Measurements from ENCODE around the gene PDE8B.

The PDE8B gene

GRCh38 chr5:77235846-77236721 lies 25.6 kb downstream of the PDE8B start:
- no peak overlapping the region for H2AFZ ChIP-seq (ENCODE audit: low read depth, low read length)
- H3K9ac ChIP-seq (ENCODE audit: low read length), result no peak overlapping the region
- no peak for TF ChIP-seq CTCF (IDR thresholded peaks at IDR 0.05; ENCODE audit: low read depth, low read length)
- no peak for TF ChIP-seq EZH2phosphoT487 (IDR thresholded peaks at IDR 0.05; ENCODE audit: low read depth)
- no peaks in the 10 kb centered on the region for H3K79me2 ChIP-seq (ENCODE audit: low read length)
- no peak overlapping the region for H3K27ac ChIP-seq (ENCODE audit: low read length)
- no peaks in the 10 kb centered on the region for H3K27me3 ChIP-seq (ENCODE audit: low read depth, low read length)
- no peaks in the 10 kb centered on the region for H4K20me1 ChIP-seq (ENCODE audit: insufficient read depth, low read length)
- H3K4me2 ChIP-seq (ENCODE audit: low read length), result no peak overlapping the region
- H3K36me3 ChIP-seq (replicated peaks; ENCODE audit: low read depth, low read length), result no peaks in the 10 kb centered on the region
- peaks cover 39% of the 10 kb centered on the region for H3K4me1 ChIP-seq (ENCODE audit: low read length)
- no peak overlapping the region for H3K4me3 ChIP-seq (ENCODE audit: low read length)
- H3K9me3 ChIP-seq (ENCODE audit: insufficient read depth, low read length), result no peaks in the 10 kb centered on the region

GRCh38 chr5:77239126-77239741 lies 28.8 kb downstream of the PDE8B start:
- Histone ChIP-seq H3K4me1 (ENCODE audit: low read length) (peaks cover 9% of the 10 kb centered on the region), H3K79me2 (ENCODE audit: low read length) (no peaks in the 10 kb centered on the region), H3K4me3 (ENCODE audit: low read length) (no peak overlapping the region), H3K4me2 (ENCODE audit: low read length) (no peak overlapping the region), H3K27me3 (ENCODE audit: low read depth, low read length) (no peaks in the 10 kb centered on the region), H3K9me3 (ENCODE audit: insufficient read depth, low read length) (no peaks in the 10 kb centered on the region), H3K9ac (ENCODE audit: low read length) (no peak overlapping the region), H2AFZ (ENCODE audit: low read depth, low read length) (0 out of 2 replicates have a peak overlapping the region, but pooled peaks have one; percentile 25), H4K20me1 (ENCODE audit: insufficient read depth, low read length) (no peaks in the 10 kb centered on the region), H3K36me3 (replicated peaks; ENCODE audit: low read depth, low read length) (no peaks in the 10 kb centered on the region), H3K27ac (ENCODE audit: low read length) (no peak overlapping the region)
- TF ChIP-seq CTCF (IDR thresholded peaks at IDR 0.05; ENCODE audit: low read depth, low read length) (peak; percentile 46), EZH2phosphoT487 (IDR thresholded peaks at IDR 0.05; ENCODE audit: low read depth) (no peak)

DNA sequence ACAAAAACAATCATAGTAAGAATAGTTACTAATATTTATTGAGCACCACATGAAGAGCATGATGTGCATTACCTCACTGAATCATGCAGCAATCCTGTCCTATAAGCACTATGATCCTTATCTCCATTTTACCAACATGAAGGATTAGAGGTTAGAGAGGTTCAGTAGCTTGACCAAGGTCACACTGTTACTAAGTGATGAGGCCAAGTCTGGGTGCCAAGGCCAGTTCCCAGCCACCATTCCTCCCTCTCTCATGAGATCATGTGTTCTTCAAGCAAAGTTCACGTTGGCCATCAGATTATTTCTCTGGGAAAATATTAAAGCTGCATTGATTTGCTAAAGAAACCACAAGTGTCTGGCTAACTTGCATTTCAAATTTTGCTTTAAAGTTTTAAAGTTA lies 31.0 kb downstream of the PDE8B start:
- H3K79me2 ChIP-seq (ENCODE audit: low read length), result no peaks in the 10 kb centered on the region
- no peaks in the 10 kb centered on the region for H3K9me3 ChIP-seq (ENCODE audit: insufficient read depth, low read length)
- TF ChIP-seq CTCF (IDR thresholded peaks at IDR 0.05; ENCODE audit: low read depth, low read length), result no peak
- TF ChIP-seq EZH2phosphoT487 (IDR thresholded peaks at IDR 0.05; ENCODE audit: low read depth), result no peak
- no peak overlapping the region for H2AFZ ChIP-seq (ENCODE audit: low read depth, low read length)
- no peak overlapping the region for H3K9ac ChIP-seq (ENCODE audit: low read length)
- no peaks in the 10 kb centered on the region for H3K36me3 ChIP-seq (replicated peaks; ENCODE audit: low read depth, low read length)
- H3K27ac ChIP-seq (ENCODE audit: low read length), result no peak overlapping the region
- H3K4me2 ChIP-seq (ENCODE audit: low read length), result no peak overlapping the region
- no peak overlapping the region for H3K4me3 ChIP-seq (ENCODE audit: low read length)
- H3K27me3 ChIP-seq (ENCODE audit: low read depth, low read length), result no peaks in the 10 kb centered on the region
- no peaks in the 10 kb centered on the region for H4K20me1 ChIP-seq (ENCODE audit: insufficient read depth, low read length)
- H3K4me1 ChIP-seq (ENCODE audit: low read length), result peaks cover 18% of the 10 kb centered on the region

GRCh38 chr5:77249475-77249874 lies 39.0 kb downstream of the PDE8B start:
- no peaks in the 10 kb centered on the region for H3K27me3 ChIP-seq (ENCODE audit: low read depth, low read length)
- no peak overlapping the region for H3K4me2 ChIP-seq (ENCODE audit: low read length)
- no peak overlapping the region for H3K27ac ChIP-seq (ENCODE audit: low read length)
- no peaks in the 10 kb centered on the region for H3K79me2 ChIP-seq (ENCODE audit: low read length)
- no peak overlapping the region for H2AFZ ChIP-seq (ENCODE audit: low read depth, low read length)
- no peak overlapping the region for H3K4me3 ChIP-seq (ENCODE audit: low read length)
- H4K20me1 ChIP-seq (ENCODE audit: insufficient read depth, low read length), result no peaks in the 10 kb centered on the region
- TF ChIP-seq CTCF (IDR thresholded peaks at IDR 0.05; ENCODE audit: low read depth, low read length), result no peak
- TF ChIP-seq EZH2phosphoT487 (IDR thresholded peaks at IDR 0.05; ENCODE audit: low read depth), result no peak
- H3K9me3 ChIP-seq (ENCODE audit: insufficient read depth, low read length), result no peaks in the 10 kb centered on the region
- no peak overlapping the region for H3K9ac ChIP-seq (ENCODE audit: low read length)
- H3K36me3 ChIP-seq (replicated peaks; ENCODE audit: low read depth, low read length), result no peaks in the 10 kb centered on the region
- H3K4me1 ChIP-seq (ENCODE audit: low read length), result peaks cover 18% of the 10 kb centered on the region
